ENCODE data around the gene SRA1. TPM values are rescaled to one million over a fixed set of nuclear protein-coding genes. Genes with fewer than 3 reads are reported as not detected.

SRA1 gene
- total and polyA plus RNA-seq, 2 of the 4 experiments (the other 2 are of a cell fraction) = 52.9 to 54.8 TPM

DNA sequence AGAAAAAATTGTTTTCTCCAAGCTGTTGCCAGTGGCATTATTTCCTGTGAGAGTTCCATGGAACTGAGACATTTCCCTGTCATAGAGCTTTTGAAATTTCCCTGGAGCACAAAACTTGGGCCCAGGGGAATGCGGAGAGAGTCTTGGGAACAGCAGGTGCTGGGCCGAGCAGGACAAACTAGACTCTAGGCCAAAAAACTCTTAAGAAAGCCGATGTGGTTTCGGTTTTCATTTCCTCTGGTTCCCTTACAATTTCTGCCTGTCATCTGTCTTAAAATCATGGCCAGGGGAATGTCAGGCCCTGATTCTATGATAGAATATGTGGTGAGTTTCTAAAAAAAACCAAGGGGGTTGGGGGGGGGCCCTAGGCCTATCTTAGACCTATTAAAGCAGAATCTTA, 11.9 kb upstream of the SRA1 start:
- DNase-seq = no peak
- in situ Hi-C loops (cut with MboI; ENCODE audit: low sequenced_read_pairs) = no loop called here
- no peak overlapping the region for H3K9ac ChIP-seq (ENCODE audit: low read depth, low read length)
- H2BK20ac ChIP-seq (ENCODE audit: low read depth, low read length) = no peak overlapping the region
- H3K18ac ChIP-seq (ENCODE audit: low read depth, low read length) = no peak overlapping the region
- no CpG with 5 or more reads among the region's 4 CpGs for WGBS, 2 experiments (ENCODE audit: extremely low coverage in 2 of 2, insufficient read length in 1 of 2)
- no peak overlapping the region for H4K8ac ChIP-seq (ENCODE audit: low read depth in 2 of 2, low read length in 2 of 2)
- H3K56ac ChIP-seq (ENCODE audit: extremely low read depth, insufficient read depth, low read length) = no peak overlapping the region
- H2AFZ ChIP-seq (replicated peaks; ENCODE audit: low read length, poor library complexity) = no peak overlapping the region
- no peak overlapping the region for H2AK9ac ChIP-seq (replicated peaks; ENCODE audit: low read depth, low read length, poor library complexity)
- peaks cover 5% of the 10 kb centered on the region for H3K4me1 ChIP-seq (ENCODE audit: control insufficient read depth, insufficient read depth, low read length)
- H2AK5ac ChIP-seq (ENCODE audit: low read depth, low read length) = no peak overlapping the region
- peaks cover 19 to 40% of the 10 kb centered on the region in 2 experiments; a peak in 3 of 4 replicates for H3K79me1 ChIP-seq (ENCODE audit: low read depth in 1 of 2, low read length in 2 of 2)
- no peak overlapping the region for H3K4ac ChIP-seq (ENCODE audit: low read depth, low read length)
- CTCF ChIA-PET = interaction anchor here (0.8 to 1.2 kb wide), 2 partner anchors 65 to 70 kb away, joined by 3 read pairs; partner anchors contain the start of gene TMCO6
- TF ChIP-seq SMC3 (IDR thresholded peaks at IDR 0.05; ENCODE audit: low read depth, low read length) (no peak), CEBPB (IDR thresholded peaks at IDR 0.05; ENCODE audit: low read depth, low read length) (no peak), MXI1 (IDR thresholded peaks at IDR 0.05; ENCODE audit: borderline replicate concordance, low read depth, low read length) (no peak), POLR2A (IDR thresholded peaks at IDR 0.05; ENCODE audit: low read depth, low read length) (no peak), MAFK (IDR thresholded peaks at IDR 0.05; ENCODE audit: low read depth, low read length) (no peak), MAZ (IDR thresholded peaks at IDR 0.05; ENCODE audit: borderline replicate concordance, low read depth, low read length) (no peak), BHLHE40 (IDR thresholded peaks at IDR 0.05; ENCODE audit: low read depth, low read length) (no peak), NFE2L2 (IDR thresholded peaks at IDR 0.05; ENCODE audit: low read depth, low read length) (no peak), RFX5 (IDR thresholded peaks at IDR 0.05; ENCODE audit: low read depth, low read length) (no peak)
- TF ChIP-seq, protein P1, sequence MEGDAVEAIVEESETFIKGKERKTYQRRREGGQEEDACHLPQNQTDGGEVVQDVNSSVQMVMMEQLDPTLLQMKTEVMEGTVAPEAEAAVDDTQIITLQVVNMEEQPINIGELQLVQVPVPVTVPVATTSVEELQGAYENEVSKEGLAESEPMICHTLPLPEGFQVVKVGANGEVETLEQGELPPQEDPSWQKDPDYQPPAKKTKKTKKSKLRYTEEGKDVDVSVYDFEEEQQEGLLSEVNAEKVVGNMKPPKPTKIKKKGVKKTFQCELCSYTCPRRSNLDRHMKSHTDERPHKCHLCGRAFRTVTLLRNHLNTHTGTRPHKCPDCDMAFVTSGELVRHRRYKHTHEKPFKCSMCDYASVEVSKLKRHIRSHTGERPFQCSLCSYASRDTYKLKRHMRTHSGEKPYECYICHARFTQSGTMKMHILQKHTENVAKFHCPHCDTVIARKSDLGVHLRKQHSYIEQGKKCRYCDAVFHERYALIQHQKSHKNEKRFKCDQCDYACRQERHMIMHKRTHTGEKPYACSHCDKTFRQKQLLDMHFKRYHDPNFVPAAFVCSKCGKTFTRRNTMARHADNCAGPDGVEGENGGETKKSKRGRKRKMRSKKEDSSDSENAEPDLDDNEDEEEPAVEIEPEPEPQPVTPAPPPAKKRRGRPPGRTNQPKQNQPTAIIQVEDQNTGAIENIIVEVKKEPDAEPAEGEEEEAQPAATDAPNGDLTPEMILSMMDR (conservative IDR thresholded peaks at IDR 0.05; ENCODE audit: low read depth, low read length) = no peak
- TF ChIP-seq, protein P2, sequence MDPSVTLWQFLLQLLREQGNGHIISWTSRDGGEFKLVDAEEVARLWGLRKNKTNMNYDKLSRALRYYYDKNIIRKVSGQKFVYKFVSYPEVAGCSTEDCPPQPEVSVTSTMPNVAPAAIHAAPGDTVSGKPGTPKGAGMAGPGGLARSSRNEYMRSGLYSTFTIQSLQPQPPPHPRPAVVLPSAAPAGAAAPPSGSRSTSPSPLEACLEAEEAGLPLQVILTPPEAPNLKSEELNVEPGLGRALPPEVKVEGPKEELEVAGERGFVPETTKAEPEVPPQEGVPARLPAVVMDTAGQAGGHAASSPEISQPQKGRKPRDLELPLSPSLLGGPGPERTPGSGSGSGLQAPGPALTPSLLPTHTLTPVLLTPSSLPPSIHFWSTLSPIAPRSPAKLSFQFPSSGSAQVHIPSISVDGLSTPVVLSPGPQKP (IDR thresholded peaks at IDR 0.05; ENCODE audit: borderline replicate concordance, low read depth, low read length) = no peak
- no peak overlapping the region for H3K4me3 ChIP-seq (ENCODE audit: insufficient read depth, low read depth, low read length)
- peaks cover 25% of the 10 kb centered on the region for H3K36me3 ChIP-seq (ENCODE audit: control insufficient read depth, insufficient read depth, low read length)
- ATAC-seq (ENCODE audit: low read depth) = no peak
- H2BK15ac ChIP-seq (ENCODE audit: low read depth, low read length) = no peak overlapping the region
- H2BK120ac ChIP-seq (ENCODE audit: low read depth, low read length) = no peak overlapping the region
- H4K20me1 ChIP-seq (ENCODE audit: insufficient read depth, low read length) = no peaks in the 10 kb centered on the region
- no TSS peak for BruUV-seq (replicated peaks)
- H3K27me3 ChIP-seq (ENCODE audit: control insufficient read depth, insufficient read depth, low read length) = no peaks in the 10 kb centered on the region
- H3K4me2 ChIP-seq (ENCODE audit: low read depth, low read length) = no peak overlapping the region
- H2BK5ac ChIP-seq (ENCODE audit: low read depth, low read length, poor library complexity, severe bottlenecking) = no peak overlapping the region
- H4K5ac ChIP-seq (ENCODE audit: low read depth, low read length) = no peak overlapping the region
- no peak overlapping the region for H3K23ac ChIP-seq (ENCODE audit: low read depth, low read length)
- POLR2A ChIA-PET (ENCODE audit: unreplicated experiment) = no interaction called here
- no peak overlapping the region for H3K14ac ChIP-seq (replicated peaks; ENCODE audit: low read depth, low read length)
- no peak overlapping the region for H4K91ac ChIP-seq (ENCODE audit: insufficient read depth, low read depth, low read length)
- intact Hi-C loops (cut with micrococcal nuclease) = no loop called here
- H3K9me3 ChIP-seq (ENCODE audit: control insufficient read depth, insufficient read depth, low read length) = no peaks in the 10 kb centered on the region
- H3K9me1 ChIP-seq (ENCODE audit: insufficient read depth, low read length) = peaks cover 14% of the 10 kb centered on the region
- dilution Hi-C loops (cut with HindIII; ENCODE audit: low sequenced_read_pairs, unreplicated experiment) = no loop called here
- H3K27ac ChIP-seq (ENCODE audit: insufficient read depth, low read length) = no peak overlapping the region

All from IMR-90 (cell line).